Retinal pigment epithelial cell (primary cell): ENCODE data around the gene IGFALS.
A peak's percentile ranks its signal among the peaks of the same experiment; 100 is the strongest.

ENCODE experiments used
- DNase-seq: peaks from one replicate; pipeline ENCODE4 v3.0.0-alpha.2; 2010; ENCODE audit warnings: low read depth
- H3K4me3 ChIP-seq: 2 replicates; pipeline ENCODE4 v1.5.1; 2011; ENCODE audit warnings: mild to moderate bottlenecking, low read length, control low read depth, moderate library complexity
- CTCF ChIP-seq: conservative IDR thresholded peaks from 2 replicates; pipeline ENCODE4 v1.5.1; 2011; ENCODE audit warnings: low read depth, low read length, control low read depth, inconsistent platforms

IGFALS gene

GRCh38 chr16:1771188-1771863 is 22.2 kb downstream of the IGFALS start, which contains the start of gene NME3:
TSS of gene NME3 (minus strand) at chr16:1771543. CDS start at chr16:1771534, 9 bp downstream.
- no peak for TF ChIP-seq CTCF
- no peak for DNase-seq

GRCh38 chr16:1770328-1771187 is 22.9 kb downstream of the IGFALS start:
- peak overlapping the region; percentile 67 for H3K4me3 ChIP-seq
- no peak for DNase-seq
- no peak for TF ChIP-seq CTCF

More at GRCh38 chr16:1771188-1771863, 22.2 kb downstream of the IGFALS start, which contains the start of gene NME3:
- H3K4me3 ChIP-seq: peak within 1 kb of the TSS; percentile 67

GRCh38 chr16:1769402-1770300 is 23.9 kb downstream of the IGFALS start:
- H3K4me3 ChIP-seq: no peak overlapping the region
- no peak for TF ChIP-seq CTCF
- no peak for DNase-seq

GRCh38 chr16:1768767-1769401 is 24.6 kb downstream of the IGFALS start:
- DNase-seq: no peak
- no peak for TF ChIP-seq CTCF
- H3K4me3 ChIP-seq: no peak overlapping the region

GRCh38 chr16:1768061-1768766 is 25.3 kb downstream of the IGFALS start:
- no peak for TF ChIP-seq CTCF
- DNase-seq: no peak
- no peak overlapping the region for H3K4me3 ChIP-seq
